ENCODE results near the gene ZNF287.

DNA sequence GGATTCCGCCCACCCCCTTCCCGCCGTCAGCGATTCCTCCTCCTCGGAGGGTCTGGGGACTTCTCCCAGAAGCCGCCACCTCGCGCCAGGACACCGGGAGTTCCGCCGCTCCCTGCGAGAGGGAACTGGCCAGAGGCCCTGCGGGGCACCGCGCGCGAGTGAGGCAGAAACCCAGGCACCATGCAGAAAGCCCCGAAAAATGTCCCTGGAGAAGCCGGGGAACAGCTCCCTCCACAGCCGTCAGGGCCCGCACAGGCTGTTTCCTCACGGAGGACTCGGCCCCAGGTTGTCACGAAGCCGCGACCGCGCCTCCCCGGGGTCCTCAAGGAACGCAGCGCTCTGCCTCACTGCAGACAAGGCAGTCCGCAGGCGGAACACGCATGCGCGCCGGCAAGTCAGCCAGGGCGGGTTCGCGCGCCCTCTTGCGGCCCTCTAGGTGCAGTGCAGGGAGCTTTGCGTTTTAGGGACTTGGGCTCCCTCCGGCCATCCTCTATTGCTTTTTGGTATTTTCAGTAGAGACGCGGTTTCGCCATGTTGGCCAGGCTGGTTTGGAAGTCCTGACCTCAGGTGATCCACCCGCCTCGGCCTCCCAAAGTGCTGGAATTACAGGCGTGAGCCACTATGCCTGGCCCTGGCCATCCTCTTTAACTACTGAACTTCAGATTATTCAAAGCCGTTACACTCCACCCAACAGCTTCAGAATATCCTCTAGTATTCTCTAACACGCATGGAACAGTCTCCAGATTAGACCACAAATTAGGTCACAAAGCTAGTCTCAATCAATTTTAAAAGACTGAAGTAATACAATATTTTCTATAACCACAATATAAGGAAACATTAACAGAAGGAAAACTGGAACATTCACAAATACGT is 20.3 kb upstream of the ZNF287 start:
- TF ChIP-seq, protein P1, sequence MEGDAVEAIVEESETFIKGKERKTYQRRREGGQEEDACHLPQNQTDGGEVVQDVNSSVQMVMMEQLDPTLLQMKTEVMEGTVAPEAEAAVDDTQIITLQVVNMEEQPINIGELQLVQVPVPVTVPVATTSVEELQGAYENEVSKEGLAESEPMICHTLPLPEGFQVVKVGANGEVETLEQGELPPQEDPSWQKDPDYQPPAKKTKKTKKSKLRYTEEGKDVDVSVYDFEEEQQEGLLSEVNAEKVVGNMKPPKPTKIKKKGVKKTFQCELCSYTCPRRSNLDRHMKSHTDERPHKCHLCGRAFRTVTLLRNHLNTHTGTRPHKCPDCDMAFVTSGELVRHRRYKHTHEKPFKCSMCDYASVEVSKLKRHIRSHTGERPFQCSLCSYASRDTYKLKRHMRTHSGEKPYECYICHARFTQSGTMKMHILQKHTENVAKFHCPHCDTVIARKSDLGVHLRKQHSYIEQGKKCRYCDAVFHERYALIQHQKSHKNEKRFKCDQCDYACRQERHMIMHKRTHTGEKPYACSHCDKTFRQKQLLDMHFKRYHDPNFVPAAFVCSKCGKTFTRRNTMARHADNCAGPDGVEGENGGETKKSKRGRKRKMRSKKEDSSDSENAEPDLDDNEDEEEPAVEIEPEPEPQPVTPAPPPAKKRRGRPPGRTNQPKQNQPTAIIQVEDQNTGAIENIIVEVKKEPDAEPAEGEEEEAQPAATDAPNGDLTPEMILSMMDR (IDR thresholded peaks at IDR 0.05), result peak; percentile 82 to 98 (median 89)
- TF ChIP-seq POLR2A (IDR thresholded peaks at IDR 0.05) (no peak), EP300 (IDR thresholded peaks at IDR 0.05) (no peak)
